HG03196 (cell line): ENCODE results near the gene TSHZ2.
"Not testable (repeated sequence)": the region's sequence is repeated elsewhere in the genome, so short reads cannot be mapped to it uniquely, and the experiment has no call there.

Experiments
- ATAC-seq: cut with Tn5 transposase; IDR thresholded peaks from one replicate; pipeline ENCODE4 v1.9.1; 2021; ENCODE audit not compliant: unreplicated experiment

TSHZ2 gene

DNA sequence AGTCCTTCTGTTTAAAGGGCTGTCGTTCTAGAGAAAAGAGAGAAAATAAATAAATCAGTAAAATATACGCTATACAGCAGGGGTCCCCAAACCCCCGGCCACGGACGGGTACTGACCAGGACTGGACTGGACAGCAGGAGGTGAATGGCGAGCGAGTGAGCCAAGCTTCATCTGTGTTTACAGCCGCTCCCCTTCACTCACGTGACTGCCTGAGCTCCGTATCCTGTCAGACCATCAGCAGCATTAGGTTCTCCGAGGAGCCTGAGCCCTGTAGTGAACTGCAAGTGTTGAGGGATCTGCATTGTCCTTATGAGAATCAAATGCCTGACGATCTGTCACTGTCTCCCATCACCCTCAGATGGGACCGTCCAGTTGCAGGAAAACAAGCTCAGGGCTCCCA is 545.0 kb downstream of the TSHZ2 start:
- no peak for ATAC-seq

DNA sequence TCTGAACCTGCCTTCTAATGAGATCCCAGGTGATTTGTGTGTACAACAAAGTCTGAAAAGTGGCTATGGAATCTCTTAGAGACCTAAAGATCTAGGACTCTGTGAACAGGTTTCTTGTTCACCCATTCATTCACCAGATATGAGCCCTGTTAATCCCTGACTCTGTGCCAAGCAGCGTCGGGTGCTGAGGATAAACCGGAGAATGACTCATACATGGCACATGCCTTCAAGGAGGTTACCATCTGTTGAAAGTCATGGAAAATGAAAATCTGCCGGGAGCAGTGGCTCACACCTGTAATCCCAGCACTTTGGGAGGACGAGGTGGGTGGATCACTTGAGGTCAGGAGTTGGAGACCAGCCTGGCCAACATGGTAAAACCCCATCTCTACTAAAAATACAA is 549.3 kb downstream of the TSHZ2 start:
- not testable (repeated sequence) for ATAC-seq

DNA sequence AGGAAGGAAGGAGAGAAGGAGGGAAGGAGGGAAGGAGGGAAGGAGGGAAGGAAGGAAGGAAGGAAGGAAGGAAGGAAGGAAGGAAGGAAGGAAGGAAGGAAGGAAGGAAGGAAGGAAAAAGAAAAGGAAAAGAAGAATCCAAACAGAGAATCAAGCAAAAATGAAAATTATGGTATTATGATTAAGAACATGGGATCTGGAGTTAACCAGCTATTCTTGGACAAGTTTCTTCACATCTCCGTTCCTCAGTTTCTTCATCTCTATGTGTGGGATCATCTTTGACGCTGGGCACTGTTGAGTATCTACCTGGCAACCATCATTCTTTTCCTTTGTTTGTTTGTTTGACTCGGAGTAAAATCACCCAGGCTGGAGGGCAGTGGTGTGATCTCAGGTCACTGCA is 549.9 kb downstream of the TSHZ2 start:
- no peak for ATAC-seq

DNA sequence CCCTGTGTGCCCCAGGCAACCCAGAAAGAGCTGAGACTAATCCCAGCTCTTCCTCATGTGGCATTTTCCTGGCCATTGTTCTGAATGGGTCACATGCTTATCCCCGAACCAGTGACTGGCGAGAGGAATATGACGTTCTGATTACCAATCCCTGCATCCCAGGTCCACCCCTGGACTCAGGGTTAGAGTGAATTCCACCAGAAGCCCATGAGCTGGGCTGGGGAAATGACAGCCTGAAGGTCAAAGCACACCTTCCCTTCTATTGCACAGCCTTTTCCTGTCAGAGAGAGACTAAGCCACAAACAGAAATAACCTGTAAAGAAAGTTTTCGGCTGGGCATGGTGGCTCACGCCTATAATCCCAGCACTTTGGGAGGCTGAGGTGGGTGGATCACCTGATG is 550.5 kb downstream of the TSHZ2 start:
- ATAC-seq, result no peak

DNA sequence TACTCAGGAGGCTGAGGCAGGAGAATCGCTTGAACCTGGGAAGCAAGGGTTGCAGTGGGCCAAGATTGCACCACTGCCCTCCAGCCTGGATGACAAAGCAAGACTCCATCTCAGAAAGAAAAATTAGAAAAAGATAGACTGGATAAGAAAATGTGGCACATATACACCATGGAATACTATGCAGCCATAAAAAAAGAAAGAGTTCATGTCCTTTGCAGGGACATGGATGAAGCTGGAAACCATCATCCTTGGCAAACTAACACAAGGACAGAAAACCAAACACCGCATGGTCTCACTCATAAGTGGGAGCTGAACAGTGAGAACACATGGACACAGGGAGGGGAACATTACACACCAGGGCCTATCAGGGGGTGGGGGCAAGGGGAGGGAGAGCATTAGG is 551.5 kb downstream of the TSHZ2 start:
- ATAC-seq, result not testable (repeated sequence)

DNA sequence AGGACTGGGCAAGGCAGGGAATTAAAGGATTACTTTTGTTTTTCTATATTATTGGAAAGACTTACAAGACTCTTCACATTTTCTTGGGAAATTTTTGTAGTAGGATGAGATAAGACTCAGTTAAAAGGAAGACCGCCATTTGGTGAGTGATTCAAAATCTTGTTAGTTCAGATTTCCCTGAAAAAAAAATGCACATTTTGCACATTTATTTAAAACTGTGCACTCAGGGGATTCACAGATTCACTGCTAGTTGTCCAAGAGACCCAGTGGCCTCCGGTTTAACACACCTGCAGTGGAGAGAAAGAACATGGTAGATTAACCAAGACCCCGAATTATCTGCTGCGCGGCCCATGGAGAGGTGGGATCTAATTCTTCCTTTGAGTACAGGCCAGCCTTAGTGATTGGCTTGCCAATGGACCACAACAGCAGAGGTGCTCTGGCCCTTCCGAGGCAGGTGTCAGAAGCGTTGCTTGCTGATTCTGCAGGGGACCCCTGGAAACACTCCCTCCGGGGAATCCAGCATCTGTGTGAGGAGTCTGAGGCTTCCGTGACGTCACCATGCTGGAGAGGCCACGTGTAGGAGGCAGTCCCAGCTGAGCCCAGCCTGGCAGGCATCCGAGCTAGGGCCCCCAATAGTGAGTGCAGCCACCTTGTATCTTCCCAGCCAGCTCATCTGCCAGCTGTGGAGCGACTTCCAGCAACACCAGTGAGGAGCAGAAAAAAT is 552.6 kb downstream of the TSHZ2 start:
- ATAC-seq, result no peak

DNA sequence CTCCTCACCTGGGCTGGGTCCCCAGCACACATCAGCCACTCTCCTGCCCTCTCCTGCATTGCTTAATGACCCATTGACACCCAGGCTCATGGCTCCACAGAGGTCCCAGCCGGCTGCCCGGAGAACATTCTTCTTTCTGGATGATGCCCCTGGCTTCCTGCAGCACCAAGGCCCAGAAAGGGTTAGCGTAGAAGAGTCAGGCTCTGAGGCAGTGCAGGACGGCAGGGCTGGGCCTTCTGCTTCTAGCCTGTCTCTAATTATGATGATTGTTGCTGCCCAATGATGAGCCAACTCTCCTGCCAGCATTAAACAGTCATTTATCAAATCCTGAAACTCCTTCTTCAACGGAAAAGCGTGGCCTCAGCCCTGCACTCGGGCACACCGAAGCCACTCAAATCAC is 555.0 kb downstream of the TSHZ2 start:
- no peak for ATAC-seq

DNA sequence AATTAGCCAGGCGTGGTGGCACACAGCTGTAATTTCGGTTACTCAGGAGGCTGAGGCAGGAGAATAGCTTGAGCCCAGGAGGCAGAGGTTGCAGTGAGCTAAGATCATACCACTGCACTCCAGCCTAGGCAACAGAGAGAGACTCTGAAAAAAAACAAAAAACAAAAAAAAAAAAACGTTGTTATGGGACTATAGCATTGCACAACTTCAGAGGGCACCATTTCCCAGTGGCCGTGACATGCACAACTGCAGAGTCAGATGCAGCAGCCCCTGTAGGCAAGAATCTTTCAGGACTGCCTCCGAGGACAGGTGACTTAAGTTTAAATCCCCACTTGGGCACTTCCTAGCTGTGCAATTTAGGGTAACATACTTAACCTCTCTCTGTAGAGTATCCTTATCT is 557.5 kb downstream of the TSHZ2 start:
- ATAC-seq, result no peak

DNA sequence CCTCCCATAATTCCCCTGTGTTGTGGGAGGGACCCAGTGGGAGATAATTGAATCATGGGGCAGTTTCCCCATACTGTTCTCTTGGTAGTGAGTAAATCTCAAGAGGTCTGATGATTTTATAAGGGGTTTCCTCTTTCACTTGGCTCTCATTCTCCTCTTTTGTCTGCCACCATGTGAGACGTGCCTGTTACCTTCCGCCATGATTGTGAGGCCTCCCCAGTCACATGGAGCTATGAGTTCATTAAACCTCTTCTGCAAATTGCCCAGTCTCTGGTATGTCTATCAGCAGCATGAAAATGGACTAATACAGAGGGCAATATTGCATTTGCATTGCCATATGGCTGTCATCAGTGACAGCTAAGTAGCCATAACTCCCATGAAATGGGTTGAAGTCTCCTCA is 558.3 kb downstream of the TSHZ2 start:
- no peak for ATAC-seq

DNA sequence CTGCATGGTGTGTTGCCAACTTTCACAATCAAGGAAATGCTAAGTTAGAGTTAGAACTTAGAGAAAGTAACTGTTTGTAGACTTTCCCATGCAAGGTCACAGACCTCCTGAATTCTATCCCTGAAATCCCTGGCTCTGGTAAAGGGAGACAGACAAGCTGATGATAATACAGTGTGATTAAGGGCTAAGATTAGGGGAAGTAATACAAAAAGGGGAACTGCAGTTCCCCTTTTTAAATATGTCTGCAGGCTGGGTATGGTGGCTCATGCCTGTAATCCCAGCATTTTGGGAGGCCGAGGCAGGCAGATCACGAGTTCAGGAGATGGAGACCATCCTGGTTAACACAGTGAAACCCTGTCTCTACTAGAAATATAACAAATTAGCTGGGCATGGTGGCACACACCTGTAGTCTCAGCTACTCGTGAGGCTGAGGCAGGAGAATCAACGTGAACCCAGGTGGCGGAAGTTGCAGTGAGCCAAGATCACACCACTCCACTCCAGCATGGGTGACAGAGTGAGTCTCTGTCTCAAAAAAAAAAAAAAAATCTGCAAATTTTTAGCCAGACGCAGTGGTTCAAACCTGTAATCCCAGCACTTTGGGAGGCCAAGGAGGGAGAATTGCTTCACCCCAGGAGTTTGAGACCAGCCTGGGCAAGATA is 560.6 kb downstream of the TSHZ2 start:
- not testable (repeated sequence) for ATAC-seq

DNA sequence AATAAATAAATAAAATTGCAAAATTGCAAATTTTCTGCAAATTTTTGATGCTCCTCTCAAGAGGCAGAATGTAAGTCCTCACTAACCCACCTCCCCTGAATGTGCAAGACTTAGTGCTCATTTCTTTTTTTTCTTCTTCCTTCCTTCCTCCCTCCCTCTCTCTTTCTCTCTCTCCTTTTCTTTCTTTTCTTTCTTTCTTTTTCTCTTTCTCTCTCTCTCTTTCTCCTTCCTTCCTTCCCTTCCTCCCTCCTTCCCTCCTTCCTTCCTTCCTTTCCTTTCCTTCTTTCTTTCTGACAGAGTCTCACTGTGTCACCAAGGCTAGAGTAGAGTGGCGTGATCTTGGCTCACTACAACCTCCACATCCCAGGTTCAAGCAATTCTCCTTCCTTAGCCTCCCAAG is 561.3 kb downstream of the TSHZ2 start:
- no peak for ATAC-seq

DNA sequence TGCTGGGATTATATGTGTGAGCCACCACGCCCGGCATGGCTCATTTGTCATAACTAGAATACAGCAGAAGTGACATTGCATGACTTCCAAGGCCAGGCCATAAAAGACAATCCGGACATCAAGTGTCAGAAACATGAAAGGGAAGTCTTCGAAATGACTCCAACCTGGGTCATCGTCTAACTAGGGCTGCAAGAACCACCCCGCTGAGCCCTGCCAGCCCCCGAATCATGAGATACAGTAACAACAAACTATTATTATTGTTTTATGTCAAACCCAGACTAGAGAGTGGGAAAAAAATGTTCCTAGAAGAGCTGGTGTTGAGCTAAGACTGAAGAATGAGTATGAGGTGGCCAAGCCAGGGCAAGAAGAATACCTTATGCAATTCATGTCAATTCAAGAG is 561.9 kb downstream of the TSHZ2 start:
- no peak for ATAC-seq

DNA sequence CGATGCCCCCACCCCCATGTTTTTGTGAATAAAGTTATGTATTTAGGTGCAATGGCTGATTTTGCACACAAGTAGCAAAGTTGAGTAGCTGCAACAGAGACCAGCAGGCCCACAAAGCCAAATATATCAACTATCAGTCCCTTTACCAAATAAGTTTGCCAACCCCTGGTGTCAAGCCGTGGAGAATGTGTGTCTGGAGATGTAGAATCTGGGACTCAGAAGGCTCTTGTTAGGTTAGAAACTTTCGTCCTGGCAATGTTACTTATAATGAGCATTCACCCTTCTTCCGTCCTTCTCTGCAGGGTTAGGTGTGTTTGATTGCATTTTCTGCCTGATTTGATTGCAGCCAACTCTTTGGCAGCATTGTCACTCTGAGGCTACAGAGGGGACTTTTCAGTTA is 563.7 kb downstream of the TSHZ2 start:
- no peak for ATAC-seq

DNA sequence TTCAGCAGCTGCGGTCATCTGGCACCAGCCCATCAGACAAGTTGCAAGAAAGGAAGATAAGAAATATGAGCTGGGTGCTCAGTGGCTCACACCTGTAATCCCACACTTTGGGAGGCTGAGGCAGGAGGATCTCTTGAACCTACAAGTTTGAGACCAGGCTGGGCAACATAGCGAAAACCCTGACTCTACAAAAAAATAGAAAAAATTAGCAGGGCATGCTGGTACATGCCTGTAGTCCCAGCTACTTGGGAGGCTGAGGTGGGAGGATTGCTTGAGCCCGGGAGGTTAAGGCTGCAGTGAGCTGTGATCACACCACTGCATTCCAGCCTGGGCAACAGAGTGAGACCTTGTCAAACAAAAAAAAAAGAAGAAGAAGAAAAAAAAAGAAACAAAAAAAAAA is 564.2 kb downstream of the TSHZ2 start:
- ATAC-seq, result not testable (repeated sequence)

DNA sequence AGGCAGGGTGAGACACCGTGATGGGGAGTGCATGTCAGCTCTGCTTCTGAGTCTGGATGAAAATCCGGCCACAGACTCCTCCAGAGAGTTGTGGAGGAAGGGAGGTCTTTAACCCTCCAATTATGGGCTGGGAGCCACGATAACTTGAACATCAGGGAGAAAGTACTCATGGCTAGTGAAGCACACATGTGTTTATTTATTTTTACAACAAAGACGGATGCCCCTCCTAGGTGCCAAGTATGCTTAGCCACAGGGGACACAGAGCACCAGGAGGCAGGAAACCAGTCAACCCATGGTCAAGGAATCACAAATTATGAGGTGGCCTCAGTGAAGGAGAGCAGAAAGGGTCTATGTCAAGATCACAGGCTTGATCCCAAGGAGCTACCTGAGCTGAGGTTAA is 567.4 kb downstream of the TSHZ2 start:
- ATAC-seq, result no peak
